Stimulated activated naive CD4-positive, alpha-beta T cell treated with Interleukin-2 at 50 U/mL for 16 hours (primary cell): Measurements from ENCODE around the gene GPR158.
"Not testable (repeated sequence)": the region's sequence is repeated elsewhere in the genome, so short reads cannot be mapped to it uniquely, and the experiment has no call there.

Experiments used
- DNase-seq: peaks from one replicate; lab custom pipeline; 2025; lab: John Stamatoyannopoulos, UW

GPR158 gene, protein sequence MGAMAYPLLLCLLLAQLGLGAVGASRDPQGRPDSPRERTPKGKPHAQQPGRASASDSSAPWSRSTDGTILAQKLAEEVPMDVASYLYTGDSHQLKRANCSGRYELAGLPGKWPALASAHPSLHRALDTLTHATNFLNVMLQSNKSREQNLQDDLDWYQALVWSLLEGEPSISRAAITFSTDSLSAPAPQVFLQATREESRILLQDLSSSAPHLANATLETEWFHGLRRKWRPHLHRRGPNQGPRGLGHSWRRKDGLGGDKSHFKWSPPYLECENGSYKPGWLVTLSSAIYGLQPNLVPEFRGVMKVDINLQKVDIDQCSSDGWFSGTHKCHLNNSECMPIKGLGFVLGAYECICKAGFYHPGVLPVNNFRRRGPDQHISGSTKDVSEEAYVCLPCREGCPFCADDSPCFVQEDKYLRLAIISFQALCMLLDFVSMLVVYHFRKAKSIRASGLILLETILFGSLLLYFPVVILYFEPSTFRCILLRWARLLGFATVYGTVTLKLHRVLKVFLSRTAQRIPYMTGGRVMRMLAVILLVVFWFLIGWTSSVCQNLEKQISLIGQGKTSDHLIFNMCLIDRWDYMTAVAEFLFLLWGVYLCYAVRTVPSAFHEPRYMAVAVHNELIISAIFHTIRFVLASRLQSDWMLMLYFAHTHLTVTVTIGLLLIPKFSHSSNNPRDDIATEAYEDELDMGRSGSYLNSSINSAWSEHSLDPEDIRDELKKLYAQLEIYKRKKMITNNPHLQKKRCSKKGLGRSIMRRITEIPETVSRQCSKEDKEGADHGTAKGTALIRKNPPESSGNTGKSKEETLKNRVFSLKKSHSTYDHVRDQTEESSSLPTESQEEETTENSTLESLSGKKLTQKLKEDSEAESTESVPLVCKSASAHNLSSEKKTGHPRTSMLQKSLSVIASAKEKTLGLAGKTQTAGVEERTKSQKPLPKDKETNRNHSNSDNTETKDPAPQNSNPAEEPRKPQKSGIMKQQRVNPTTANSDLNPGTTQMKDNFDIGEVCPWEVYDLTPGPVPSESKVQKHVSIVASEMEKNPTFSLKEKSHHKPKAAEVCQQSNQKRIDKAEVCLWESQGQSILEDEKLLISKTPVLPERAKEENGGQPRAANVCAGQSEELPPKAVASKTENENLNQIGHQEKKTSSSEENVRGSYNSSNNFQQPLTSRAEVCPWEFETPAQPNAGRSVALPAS (N-terminal part only)

DNA sequence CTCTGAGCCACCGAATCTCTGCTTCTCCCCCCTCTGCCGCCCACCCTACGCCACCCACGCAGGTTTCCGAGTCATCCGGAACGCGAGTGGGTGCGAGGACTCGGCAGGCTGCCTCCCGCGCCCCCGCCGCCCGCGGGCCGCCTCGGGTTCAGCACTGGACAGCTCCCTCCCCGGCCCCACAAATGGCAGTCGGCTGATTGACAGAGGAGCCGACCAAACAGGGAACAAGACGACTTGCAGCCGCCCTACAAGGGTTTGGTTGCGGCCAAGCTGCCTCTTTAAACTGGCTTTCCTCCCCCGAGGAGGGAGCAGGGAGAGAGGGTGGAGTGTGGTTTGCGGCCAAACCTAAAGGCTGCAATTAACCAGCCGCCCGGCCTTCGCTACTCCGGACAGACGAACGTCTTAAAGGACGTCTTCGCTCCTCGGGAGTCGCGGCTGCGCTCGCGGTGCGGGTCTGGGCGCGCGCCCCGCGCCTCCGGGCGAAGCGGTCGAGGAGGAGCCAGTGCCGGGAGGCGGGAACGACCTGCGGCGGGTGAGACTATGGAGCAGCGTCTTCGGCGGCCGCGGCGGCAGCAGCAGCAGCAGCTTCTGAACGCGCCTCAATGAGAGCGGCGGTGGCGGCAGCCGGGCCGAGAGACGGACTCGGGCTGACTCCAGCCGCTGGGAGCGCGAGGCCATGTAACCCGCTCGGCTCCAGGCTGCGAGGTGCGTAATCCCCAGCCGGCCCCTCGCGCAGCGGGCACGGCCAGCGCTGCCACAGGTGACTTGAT, at the start of gene GPR158:
TSS of gene GPR158 (plus strand) at position 541 of the 770 bp plus-strand sequence. CDS start 420 bp downstream, outside the sequence.
- peak; percentile 13 for DNase-seq

DNA sequence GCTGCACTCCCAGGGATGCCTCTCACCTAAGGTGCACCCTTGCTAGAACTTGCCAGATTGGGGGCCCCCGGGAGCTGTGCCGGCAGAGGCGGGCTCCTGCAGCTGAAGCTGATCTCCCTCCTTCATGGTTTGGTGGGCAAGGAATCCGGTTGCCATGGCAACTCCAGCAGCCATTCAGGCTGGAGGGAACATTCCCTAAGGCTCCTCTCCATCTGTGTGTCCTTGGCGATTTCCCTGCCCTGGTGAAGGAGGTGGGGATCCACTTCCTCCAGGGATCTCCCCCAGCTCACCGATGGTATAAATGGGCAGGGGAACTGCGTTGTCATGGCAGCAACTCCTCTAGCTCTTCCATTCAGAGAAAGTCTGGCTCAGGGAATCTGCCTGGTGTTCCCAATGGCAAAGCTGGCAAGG, 49.6 kb upstream of the GPR158 start:
- DNase-seq: no peak

DNA sequence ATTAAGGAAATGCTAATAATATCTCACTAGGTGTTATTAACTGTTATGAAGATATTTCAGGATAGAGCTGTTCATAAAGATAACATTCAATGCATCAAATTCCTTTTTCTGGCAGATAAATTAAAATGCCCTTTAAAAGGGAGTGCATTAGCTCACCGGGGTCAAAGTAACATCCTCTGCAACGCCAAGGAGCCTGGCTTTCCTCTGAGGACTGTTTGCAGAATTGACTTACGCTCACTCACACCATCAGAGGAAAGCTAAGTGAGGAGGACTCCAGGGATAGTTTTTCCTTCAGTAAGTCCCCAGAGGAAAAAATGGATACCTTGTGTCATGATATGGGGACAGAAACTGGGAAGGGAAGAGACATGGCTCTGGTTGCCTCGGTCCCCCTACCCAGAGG, 45.2 kb upstream of the GPR158 start:
- no peak for DNase-seq

DNA sequence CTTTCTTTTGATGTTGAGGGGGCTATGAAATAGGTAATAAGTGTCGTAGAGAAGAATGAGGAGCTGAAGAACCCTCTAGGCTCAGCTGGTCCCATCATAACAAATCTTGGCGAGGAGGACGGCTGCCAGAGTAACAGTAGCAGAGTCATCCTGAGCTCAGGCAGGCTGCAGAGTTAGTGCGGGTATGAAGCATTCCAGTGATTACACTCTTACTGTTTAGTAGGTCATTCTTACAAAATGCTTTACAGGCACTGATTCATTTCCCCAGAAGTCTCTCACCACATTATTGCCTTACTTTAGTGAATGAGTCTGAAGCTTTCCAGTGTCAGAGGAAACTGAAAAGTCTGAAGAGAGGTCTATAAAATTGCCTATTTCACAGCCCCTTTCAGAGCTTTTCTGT, 43.9 kb upstream of the GPR158 start:
- no peak for DNase-seq

DNA sequence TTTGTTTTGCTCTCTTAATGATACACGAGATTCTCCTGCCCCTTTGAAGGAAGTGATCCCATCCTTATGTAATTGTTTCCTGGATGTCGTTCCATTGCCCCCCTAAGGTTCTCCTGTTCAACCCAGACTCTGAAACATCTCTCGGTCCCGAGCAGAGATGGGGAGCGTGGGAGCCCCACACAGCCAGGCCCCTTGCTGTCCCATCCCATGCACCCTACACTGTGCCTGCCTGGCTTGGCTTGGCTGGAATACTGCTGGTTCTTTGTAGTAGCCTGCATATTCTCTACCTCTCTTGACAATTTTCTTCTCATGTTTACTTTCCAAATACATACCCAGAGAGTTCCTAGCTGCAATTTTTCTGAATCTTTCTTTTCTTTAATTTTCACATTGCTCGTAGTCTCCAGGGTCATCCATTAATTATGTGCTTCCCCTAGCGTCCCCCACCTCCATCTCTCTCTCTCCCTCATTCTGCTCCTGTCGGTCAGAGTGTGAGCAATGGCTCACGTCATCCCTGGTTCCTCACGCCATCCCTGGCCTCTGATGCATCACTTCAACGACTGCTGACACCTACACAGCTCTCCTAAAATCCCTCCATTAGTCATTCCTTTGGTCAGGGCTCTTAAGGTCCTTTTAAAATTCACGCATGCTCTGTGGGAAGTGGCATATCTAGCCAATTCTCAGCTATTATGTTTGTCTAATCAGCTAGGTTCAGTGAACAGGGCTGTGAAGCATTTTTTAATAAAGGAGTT, 32.5 kb upstream of the GPR158 start:
- no peak for DNase-seq

DNA sequence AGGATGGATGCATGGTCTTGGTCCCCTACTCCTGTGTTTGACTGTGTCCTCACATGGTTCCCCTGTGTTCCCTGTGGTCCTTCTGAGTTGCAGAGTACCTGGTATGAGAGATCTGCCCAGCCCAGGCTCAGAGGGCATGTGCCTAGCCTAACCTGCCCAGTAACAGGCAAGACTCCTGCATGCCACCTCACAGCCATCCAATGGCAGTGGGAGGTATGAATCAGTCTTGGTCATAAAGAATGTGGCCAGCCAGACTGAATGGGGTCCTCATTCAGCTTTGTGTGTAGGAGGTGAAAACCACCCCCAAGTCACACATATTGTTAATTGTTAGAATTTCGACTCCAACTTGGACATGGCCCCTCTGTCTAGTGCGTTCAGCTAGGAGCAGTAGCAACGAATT, 17.2 kb upstream of the GPR158 start:
- no peak for DNase-seq

DNA sequence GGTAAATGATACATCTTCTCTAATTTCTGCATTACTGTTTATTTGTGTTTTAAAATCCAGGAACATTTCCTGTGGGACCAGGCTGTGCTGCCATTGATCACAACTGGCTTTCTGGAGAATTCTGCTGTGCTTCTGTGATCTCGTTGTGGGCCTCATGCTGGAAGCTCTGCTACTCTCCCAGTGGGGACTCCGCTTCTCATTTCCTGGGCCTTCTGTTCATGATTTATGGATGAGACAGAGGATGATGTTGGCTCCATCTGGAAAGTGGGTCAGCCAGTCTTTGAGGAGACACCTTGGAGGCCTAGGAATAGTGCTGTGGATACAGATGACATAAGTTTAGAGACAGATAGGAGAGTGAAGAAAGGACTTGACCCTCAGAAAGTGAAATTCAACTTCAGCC, 15.2 kb upstream of the GPR158 start:
- no peak for DNase-seq

DNA sequence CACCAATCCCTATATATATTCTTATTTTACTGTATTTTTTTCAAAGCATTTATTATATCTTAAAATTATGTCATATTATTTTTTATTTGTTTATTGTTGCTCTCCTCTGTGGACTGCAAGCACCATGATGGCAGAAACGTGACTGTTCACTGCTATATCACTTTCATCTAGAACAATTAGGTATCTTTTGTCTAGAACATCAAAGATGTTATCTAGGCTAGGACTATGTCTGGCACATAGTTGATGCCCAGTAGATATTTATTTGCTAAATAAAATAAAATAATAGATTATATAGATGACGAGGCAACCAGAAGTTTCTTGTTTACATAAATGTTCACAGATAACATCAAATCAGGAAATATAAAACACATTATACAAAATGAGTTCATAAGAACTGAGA, 12.4 kb upstream of the GPR158 start:
- no peak for DNase-seq

DNA sequence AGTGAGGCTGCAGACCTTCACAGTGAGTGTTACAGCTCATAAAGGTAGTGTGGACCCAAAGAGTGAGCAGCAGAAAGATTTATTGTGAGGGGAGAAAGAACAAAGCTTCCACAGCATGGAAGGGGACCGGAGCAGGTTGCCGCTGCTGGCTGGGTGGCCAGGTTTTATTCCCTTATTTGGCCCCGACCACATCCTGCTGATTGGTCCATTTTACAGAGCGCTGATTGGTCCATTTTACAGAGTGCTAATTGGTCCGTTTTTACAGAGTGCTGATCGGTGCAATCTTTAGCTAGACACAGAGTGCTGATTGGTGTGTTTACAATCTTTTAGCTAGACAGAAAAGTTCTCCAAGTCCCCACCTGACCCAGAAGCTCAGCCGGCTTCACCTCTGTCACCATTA, 11.3 kb upstream of the GPR158 start:
- DNase-seq: not testable (repeated sequence)

DNA sequence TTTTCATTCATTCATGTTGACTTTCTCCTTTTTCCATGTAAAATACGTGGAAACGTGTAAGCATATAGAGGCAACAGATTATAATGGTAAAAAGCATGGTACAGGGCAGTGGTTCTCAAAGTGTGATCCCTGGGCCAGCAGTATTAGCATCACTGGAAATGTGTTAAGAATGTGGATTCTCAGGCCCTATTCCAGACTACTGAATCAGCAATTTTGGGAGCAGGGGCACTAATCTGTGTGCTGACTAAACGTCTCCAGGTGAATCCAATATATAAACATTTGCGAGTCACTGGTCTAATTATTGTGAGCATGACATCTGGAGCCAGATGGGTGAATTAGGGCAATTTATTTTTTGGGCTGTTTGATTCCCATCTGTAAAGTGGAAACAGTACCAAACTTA, 5.1 kb upstream of the GPR158 start:
- DNase-seq: no peak

DNA sequence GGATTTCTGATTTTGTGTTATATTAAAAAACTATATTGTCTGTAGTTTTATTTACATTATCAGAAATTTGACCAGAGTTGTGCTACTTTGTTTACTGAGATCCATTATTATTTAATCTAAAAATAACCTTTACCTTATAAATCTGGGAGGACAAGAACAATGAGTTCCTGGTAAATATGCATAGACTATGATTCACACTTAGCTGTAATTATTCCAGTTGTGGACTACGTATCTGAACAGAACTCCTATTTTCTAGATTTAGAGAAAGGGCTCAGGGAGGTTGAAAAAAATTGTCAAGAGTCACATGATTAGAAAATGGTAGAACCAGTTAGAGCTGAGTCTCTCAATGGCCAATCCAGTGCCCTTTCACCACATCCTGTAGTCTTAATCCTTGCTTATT, 4.2 kb upstream of the GPR158 start:
- DNase-seq: no peak

DNA sequence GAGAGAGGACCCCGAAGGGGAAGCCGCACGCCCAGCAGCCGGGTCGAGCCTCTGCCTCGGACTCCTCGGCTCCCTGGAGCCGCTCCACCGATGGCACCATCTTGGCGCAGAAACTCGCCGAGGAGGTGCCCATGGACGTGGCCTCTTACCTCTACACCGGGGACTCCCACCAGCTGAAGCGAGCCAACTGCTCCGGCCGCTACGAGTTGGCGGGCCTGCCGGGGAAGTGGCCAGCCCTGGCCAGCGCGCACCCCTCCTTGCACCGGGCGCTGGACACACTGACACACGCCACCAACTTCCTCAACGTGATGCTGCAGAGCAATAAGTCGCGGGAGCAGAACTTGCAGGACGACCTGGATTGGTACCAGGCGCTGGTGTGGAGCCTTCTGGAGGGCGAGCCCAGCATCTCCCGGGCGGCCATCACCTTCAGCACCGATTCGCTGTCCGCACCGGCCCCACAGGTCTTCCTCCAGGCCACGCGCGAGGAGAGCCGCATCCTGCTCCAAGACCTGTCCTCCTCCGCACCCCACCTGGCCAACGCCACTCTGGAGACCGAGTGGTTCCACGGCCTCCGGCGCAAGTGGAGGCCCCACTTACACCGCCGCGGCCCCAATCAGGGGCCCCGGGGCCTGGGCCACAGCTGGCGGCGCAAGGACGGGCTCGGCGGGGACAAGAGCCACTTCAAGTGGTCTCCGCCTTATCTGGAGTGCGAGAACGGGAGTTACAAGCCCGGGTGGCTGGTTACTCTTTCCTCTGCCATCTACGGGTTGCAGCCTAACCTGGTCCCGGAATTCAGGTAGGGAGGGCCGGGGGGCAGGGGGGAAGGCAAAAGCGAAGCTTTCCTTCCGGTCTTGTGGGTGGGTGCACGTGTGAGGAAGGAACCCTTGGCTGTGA, 973 bp downstream of the GPR158 start:
- DNase-seq: no peak

DNA sequence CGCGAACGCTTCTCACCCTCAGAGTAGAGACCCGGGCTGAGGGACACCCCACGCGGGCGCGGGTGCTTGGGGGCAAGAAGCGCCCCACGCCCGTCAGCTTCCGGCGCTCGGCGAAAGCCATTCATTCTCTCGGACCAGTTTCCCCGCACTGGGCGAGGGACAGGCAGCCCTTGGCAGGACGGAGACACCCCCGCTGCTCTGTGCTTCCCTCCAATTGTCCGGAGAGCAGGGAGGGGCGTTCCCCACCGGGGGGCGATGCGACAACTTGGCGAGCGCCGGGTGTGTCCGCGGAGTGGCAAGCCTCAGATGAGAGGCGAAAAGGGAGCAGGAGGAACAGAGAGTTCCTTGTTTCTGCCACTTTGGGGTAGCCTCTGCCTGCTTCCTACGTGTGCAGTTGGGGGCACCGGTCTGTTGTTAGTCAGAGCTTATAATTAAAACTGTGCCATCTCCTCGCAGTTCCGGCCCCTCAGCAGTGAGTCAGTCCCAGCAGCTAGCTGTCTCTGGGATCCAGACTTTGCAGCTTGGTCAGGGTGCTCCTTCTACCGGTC, 1.7 kb downstream of the GPR158 start:
- DNase-seq: no peak

DNA sequence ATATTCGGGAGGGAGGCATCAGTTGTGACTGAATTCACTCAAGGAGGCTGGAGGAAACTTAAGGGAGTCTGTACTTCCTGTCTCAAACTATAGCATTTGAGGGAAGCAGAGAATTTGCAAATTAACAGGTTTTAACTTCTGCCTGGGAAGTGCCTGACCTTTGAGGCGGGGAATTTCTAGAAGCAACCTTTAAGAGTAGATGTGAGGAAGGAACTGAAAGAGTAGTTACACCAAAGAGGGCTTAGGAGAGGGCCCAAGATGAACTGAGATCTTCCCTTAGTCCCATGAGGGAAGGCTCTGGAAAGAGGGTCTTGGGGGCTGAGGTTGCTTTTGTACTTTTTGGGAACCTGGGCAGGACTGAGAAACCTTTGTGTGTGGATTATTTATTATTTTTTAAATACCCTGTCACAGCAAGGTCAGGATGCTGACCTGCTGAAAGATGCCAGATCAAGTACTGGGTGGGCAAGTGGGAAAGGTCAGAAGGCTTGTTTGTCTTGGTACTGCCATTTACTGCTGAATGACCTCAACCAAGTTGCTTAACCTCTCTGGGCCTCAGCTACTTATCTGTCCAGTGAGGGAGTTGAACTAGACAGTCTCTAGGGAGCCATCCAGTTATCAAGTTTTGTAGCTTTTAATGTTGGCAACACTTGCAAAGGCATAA, 2.4 kb downstream of the GPR158 start:
- no peak for DNase-seq

DNA sequence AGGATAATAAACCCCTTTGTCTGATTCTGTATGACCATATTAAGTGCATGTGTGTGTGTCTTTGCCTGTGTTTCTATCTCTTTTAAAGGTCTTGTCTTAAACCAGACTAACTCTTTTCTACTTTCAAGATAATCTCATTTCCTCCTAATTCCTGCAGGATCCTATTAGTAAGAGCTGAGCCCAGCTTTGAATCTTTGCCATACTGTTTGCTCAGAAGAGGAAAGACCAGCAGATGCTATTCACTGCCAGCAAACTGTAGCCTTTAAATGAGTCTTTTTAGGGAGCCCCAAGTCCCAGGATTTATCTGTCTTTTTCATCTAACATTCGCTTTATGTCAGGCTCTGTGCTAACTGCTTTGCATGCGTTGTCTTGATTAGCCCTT, 2.9 kb downstream of the GPR158 start:
- no peak for DNase-seq

DNA sequence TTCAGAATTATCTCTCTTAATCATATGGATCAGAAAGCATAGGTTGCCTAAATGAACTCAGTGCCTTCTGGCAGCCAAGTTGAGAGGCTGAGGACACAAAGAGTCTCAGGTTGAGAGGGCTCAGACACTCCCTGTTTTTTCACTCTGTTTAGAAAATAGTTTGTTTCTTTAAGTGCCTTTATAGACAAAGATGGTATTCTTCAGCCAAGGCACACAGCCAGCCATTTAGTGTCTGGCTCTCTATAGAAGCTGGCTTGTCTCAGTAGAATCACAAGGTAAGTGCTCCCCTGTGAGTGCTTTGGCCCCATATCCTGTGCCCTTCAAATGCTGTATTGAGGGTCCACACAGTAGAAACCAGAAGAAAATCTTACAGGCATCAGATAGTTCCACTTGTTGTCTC, 3.6 kb downstream of the GPR158 start:
- no peak for DNase-seq

DNA sequence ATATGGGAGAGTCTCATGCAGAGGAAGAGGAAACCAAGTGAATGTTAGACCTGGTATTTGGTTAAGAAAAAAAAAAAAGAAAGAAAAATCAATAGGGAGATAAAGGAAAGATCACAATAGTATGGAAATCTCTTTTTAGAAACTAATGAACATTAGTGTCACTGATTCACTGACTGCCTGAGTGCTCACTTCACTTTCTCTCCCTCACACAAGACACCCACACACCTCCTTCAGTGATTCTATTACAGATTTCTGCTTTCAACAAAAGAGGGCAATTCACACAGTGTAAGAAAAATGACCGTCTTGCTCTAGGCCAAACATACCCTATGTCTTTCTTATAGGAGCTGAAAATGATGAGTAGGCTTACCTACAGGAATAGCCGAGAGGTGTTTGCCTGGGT, 6.0 kb downstream of the GPR158 start:
- no peak for DNase-seq

DNA sequence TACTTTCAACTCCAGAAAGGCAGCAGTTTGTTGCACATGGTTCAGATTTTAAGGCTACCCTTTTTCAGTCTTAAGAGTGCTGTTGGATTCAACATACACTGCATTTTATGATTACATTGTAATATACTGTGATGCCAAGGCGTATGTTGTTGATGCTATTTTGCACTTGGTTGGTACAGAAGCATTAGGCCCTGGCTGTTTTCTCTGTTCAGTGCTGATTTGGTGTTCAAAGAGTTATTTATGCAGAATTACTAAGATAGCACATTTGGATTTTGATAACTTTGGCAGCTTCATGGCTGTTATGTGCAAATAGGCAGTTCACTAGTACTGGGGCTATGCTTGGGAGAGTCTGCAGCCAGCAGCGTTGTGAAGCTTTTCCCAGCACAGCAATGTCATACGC, 7.8 kb downstream of the GPR158 start:
- DNase-seq: no peak
